Vagina (tissue), 2 donors: ENCODE measurements around the gene GSTM4.

Source experiments
- POLR2A ChIP-seq, 2 donors: fragments of 450-650 bp; IDR thresholded peaks; one replicate each; pipeline ENCODE4 v1.6.1; 2017; ENCODE audit warnings: antibody characterized with exemption in 2 of 2, mild to moderate bottlenecking in 2 of 2, moderate library complexity in 2 of 2
- POLR2AphosphoS5 ChIP-seq, 2 donors: sonication (generic); formaldehyde crosslinking; IDR thresholded peaks; one replicate each; pipeline ENCODE4 v1.9.0; 2017; ENCODE audit warnings: antibody characterized with exemption in 2 of 2, mild to moderate bottlenecking in 2 of 2, low read depth in 1 of 2; ENCODE audit not compliant: insufficient read depth in 1 of 2

DNA sequence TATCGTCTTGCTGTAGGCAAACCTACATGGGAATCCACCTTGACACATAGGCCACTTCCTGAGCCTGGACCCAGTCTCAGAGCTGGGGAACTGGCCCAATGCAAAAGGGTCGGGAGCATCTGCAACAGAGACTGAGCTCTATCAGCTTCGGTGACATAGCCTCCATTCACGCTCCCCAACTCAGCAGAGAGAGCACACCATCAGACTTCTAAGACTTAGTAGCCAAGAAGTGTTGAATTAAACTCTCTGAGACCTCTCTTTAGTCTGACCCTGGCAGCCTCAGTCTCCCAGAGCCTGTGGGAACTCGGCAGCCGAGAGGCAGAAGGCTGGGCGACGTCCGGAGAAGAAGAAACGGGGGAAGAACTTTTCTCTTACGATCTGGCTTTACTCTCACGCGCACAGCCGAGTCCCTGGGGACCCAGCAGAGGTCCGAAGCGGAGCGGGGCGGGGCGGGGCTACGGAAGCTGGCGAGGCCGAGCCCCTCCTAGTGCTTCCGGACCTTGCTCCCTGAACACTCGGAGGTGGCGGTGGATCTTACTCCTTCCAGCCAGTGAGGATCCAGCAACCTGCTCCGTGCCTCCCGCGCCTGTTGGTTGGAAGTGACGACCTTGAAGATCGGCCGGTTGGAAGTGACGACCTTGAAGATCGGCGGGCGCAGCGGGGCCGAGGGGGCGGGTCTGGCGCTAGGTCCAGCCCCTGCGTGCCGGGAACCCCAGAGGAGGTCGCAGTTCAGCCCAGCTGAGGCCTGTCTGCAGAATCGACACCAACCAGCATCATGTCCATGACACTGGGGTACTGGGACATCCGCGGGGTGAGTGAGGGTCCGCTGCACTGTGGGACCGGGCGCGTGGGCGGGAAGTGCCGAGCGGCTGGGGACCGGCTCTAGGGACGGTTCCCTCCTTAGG, at the start of gene GSTM4:
- peak; percentile 65 to 88 for TF ChIP-seq POLR2AphosphoS5 (IDR thresholded peaks at IDR 0.05; ENCODE audit: insufficient read depth in 1 of 2, low read depth in 1 of 2)
- no peak for TF ChIP-seq POLR2A (IDR thresholded peaks at IDR 0.05)
